Hepatocyte (in vitro differentiated cells): ENCODE data around the gene POU2F1. TPM values are rescaled to one million over a fixed set of nuclear protein-coding genes. Genes with fewer than 3 reads are reported as not detected.

Experiments used
- DNase-seq: peaks from one replicate; pipeline ENCODE4 v3.0.0-alpha.2; 2016; ENCODE audit warnings: low spot score
- H2AFZ ChIP-seq: fragments of 200-600 bp; sonication (generic); 2 replicates; pipeline ENCODE4 v1.6.0; 2016; ENCODE audit warnings: antibody characterized with exemption, mild to moderate bottlenecking
- H3K27ac ChIP-seq: fragments of 200-600 bp; sonication (generic); 2 replicates; pipeline ENCODE4 v1.5.1; 2016; ENCODE audit warnings: mild to moderate bottlenecking
- H3K27me3 ChIP-seq: fragments of 200-600 bp; sonication (generic); 2 replicates; pipeline ENCODE4 v1.6.1; 2016
- H3K36me3 ChIP-seq: fragments of 200-600 bp; sonication (generic); replicated peaks from 2 replicates; pipeline ENCODE4 v1.5.1; 2016; ENCODE audit warnings: low read depth; ENCODE audit not compliant: insufficient read depth
- H3K4me1 ChIP-seq: fragments of 200-600 bp; sonication (generic); 2 replicates; pipeline ENCODE4 v1.5.1; 2016; ENCODE audit warnings: mild to moderate bottlenecking, moderate library complexity; ENCODE audit not compliant: insufficient read depth
- H3K4me2 ChIP-seq: fragments of 200-600 bp; sonication (generic); 2 replicates; pipeline ENCODE4 v1.6.0; 2016
- H3K4me3 ChIP-seq: fragments of 200-600 bp; sonication (generic); 2 replicates; pipeline ENCODE4 v1.5.1; 2016; ENCODE audit warnings: mild to moderate bottlenecking
- H3K79me2 ChIP-seq: fragments of 200-600 bp; sonication (generic); 2 replicates; pipeline ENCODE4 v1.6.0; 2017; ENCODE audit warnings: mild to moderate bottlenecking
- H3K9me2 ChIP-seq: fragments of 200-600 bp; sonication (generic); replicated peaks from 2 replicates; pipeline ENCODE4 v1.6.0; 2017; ENCODE audit warnings: mild to moderate bottlenecking; ENCODE audit not compliant: insufficient read depth
- H3K9me3 ChIP-seq: fragments of 200-600 bp; sonication (generic); 2 replicates; pipeline ENCODE4 v1.5.1; 2016; ENCODE audit warnings: low read depth, mild to moderate bottlenecking
- H4K20me1 ChIP-seq: fragments of 200-600 bp; sonication (generic); 2 replicates; pipeline ENCODE4 v1.6.0; 2016; ENCODE audit warnings: mild to moderate bottlenecking; ENCODE audit not compliant: insufficient read depth, poor library complexity, severe bottlenecking
- EZH2 ChIP-seq: fragments of 200-600 bp; sonication (generic); IDR thresholded peaks from 2 replicates; pipeline ENCODE4 v1.6.1; 2016; ENCODE audit warnings: antibody characterized with exemption, mild to moderate bottlenecking, borderline replicate concordance
- EZH2phosphoT487 ChIP-seq: fragments of 200-600 bp; sonication (generic); IDR thresholded peaks from one replicate; pipeline ENCODE4 v1.6.1; 2018; ENCODE audit warnings: antibody characterized with exemption, mild to moderate bottlenecking, low read depth, moderate library complexity; ENCODE audit not compliant: unreplicated experiment, severe bottlenecking
- WGBS: methylation state at CpG from one replicate; pipeline ENCODE4 v1.1.6; 2016; ENCODE audit warnings: low lambda C conversion rate; ENCODE audit errors: missing lambda C conversion rate; 5-methylcytosine and 5-hydroxymethylcytosine counted together
- polyA plus RNA-seq: library from polyadenylated mRNA; unstranded; fragments of >200 nt; fragmentation: Nextera tagmentation; extraction: Ambion mirVana; gene quantifications from 2 replicates; pipeline ENCODE4 v1.2.1, GENCODE V29; 2016
- total RNA-seq: library from RNA; depleted of rRNA; stranded (reverse); fragments of >200 nt; gene quantifications from 2 replicates; pipeline ENCODE4 v1.2.3, GENCODE V29; 2014
- TF ChIP-seq, protein P1 (sequence below): fragments of 200-600 bp; sonication (generic); IDR thresholded peaks from 2 replicates; pipeline ENCODE4 v1.5.1; 2016; ENCODE audit warnings: antibody characterized with exemption, mild to moderate bottlenecking; ENCODE audit not compliant: poor library complexity

Gene POU2F1
- total and polyA plus RNA-seq, 2 experiments from 2014 or later, result 11.9 to 14.5 TPM

DNA sequence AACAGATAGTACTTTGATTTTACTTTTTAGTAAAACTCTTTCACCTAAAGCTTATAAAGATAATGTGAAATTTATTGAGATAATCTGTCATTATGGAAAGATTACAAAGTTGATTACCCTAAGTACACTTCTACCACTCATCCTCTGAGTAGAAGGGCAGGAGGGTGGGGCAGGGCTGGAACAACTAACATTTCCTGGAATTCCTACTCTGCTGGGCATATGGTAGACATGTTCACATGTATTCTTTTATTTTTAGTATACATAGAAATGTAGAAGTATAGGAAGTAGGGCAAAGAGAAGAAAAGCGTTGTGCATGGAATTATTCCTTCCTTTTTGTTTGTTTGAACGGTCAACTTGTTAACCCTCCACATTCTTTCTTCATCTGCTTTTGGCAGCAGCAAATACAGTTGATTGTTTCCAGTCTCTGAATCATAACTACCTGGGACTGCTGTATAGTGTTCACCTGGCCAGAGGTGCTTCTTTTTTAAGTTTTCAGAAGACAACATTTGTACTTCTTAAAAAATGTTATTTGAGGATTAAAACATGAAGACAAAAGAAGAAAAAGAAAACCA is 85.1 kb downstream of the POU2F1 start:
- no peaks in the 10 kb centered on the region for H3K36me3 ChIP-seq
- WGBS, result 41% methylated on average over 2 of the region's 2 CpGs
- no peaks in the 10 kb centered on the region for H3K4me1 ChIP-seq
- no peaks in the 10 kb centered on the region for H4K20me1 ChIP-seq
- DNase-seq, result no peak
- H3K27me3 ChIP-seq, result no peaks in the 10 kb centered on the region
- no peaks in the 10 kb centered on the region for H3K9me2 ChIP-seq
- no peaks in the 10 kb centered on the region for H3K9me3 ChIP-seq
- peaks cover 42% of the 10 kb centered on the region for H3K79me2 ChIP-seq
- H3K4me3 ChIP-seq, result no peak overlapping the region
- TF ChIP-seq EZH2, result no peak
- TF ChIP-seq, protein P1, sequence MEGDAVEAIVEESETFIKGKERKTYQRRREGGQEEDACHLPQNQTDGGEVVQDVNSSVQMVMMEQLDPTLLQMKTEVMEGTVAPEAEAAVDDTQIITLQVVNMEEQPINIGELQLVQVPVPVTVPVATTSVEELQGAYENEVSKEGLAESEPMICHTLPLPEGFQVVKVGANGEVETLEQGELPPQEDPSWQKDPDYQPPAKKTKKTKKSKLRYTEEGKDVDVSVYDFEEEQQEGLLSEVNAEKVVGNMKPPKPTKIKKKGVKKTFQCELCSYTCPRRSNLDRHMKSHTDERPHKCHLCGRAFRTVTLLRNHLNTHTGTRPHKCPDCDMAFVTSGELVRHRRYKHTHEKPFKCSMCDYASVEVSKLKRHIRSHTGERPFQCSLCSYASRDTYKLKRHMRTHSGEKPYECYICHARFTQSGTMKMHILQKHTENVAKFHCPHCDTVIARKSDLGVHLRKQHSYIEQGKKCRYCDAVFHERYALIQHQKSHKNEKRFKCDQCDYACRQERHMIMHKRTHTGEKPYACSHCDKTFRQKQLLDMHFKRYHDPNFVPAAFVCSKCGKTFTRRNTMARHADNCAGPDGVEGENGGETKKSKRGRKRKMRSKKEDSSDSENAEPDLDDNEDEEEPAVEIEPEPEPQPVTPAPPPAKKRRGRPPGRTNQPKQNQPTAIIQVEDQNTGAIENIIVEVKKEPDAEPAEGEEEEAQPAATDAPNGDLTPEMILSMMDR, result no peak
- TF ChIP-seq EZH2phosphoT487, result no peak
- peak overlapping the region; percentile 2 for H3K27ac ChIP-seq
- peak overlapping the region; percentile 9 for H3K4me2 ChIP-seq
- no peak overlapping the region for H2AFZ ChIP-seq

DNA sequence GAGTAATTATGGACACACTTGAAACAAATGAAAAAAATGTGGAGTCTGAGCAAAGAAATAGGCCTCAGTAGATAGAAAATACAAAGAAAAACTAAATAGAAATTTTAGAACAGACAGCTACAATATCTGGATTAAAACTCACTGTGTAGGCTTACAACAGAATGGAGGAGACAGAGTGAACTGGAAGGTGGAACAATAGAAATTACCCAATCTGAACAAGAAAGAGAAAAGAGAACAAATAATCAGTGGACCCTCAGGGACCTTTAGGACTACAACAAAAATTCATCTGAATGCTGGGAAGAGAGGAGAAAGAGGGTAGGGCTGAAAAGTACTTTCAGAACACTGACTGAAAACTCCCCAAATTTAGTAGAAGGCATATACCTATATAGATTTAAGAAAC is 90.0 kb downstream of the POU2F1 start:
- no peak overlapping the region for H3K27ac ChIP-seq
- H4K20me1 ChIP-seq, result no peaks in the 10 kb centered on the region
- H3K4me2 ChIP-seq, result no peak overlapping the region
- H3K9me3 ChIP-seq, result no peaks in the 10 kb centered on the region
- no peak overlapping the region for H2AFZ ChIP-seq
- H3K27me3 ChIP-seq, result no peaks in the 10 kb centered on the region
- no peak overlapping the region for H3K4me3 ChIP-seq
- DNase-seq, result no peak
- TF ChIP-seq EZH2, result no peak
- TF ChIP-seq, protein P1, result no peak
- no peak for TF ChIP-seq EZH2phosphoT487
- H3K9me2 ChIP-seq, result no peaks in the 10 kb centered on the region
- H3K36me3 ChIP-seq, result no peaks in the 10 kb centered on the region
- H3K4me1 ChIP-seq, result no peaks in the 10 kb centered on the region
- peaks cover 24% of the 10 kb centered on the region for H3K79me2 ChIP-seq

DNA sequence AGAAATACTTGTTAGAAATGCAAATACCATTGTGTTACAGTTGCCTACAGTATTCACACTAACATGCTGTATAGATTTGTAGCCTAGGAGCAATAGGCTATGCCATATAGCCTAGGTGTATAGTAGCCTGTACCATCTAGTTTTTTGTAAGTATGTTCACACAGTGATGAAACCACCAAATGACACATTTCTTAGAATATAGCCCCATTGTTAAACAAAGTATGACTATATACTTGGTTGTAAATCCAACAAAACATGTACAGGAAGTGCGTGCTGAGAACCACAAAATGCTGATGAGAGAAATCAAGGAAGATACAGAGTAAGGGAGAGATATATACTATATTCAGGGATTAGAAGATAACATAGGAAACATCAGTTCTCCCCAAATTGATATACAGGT is 92.2 kb downstream of the POU2F1 start:
- Histone ChIP-seq H3K79me2 (peaks cover 18% of the 10 kb centered on the region), H2AFZ (no peak overlapping the region), H3K27me3 (no peaks in the 10 kb centered on the region), H4K20me1 (no peaks in the 10 kb centered on the region), H3K4me3 (no peak overlapping the region), H3K4me1 (no peaks in the 10 kb centered on the region), H3K4me2 (no peak overlapping the region), H3K36me3 (no peaks in the 10 kb centered on the region), H3K9me3 (no peaks in the 10 kb centered on the region), H3K9me2 (no peaks in the 10 kb centered on the region), H3K27ac (no peak overlapping the region)
- WGBS, result 92% methylated on average over 1 of the region's 1 CpG
- TF ChIP-seq EZH2 (no peak), EZH2phosphoT487 (no peak)
- TF ChIP-seq, protein P1, result no peak
- DNase-seq, result no peak

- Histone ChIP-seq H3K27me3 (no peaks in the 10 kb centered on the region), H3K9me2 (no peaks in the 10 kb centered on the region), H3K36me3 (no peaks in the 10 kb centered on the region), H2AFZ (no peak overlapping the region), H3K27ac (no peak overlapping the region), H3K79me2 (peaks cover 8% of the 10 kb centered on the region), H4K20me1 (no peaks in the 10 kb centered on the region), H3K4me3 (no peak overlapping the region), H3K4me2 (no peak overlapping the region), H3K9me3 (no peaks in the 10 kb centered on the region), H3K4me1 (no peaks in the 10 kb centered on the region)
- no peak for DNase-seq
- WGBS, result 91% methylated on average over 3 of the region's 3 CpGs
- TF ChIP-seq, protein P1, result no peak
- no peak for TF ChIP-seq EZH2
- no peak for TF ChIP-seq EZH2phosphoT487
Measured at GRCh38 chr1:167314671-167315070, 94.0 kb downstream of the POU2F1 start.
